IMR-90 (cell line): ENCODE measurements around the gene RNF182. TPM values are rescaled to one million over a fixed set of nuclear protein-coding genes. Genes with fewer than 3 reads are reported as not detected.

Experiments used
- ATAC-seq: fragments of 200-7000 bp; cut with Tn5 transposase; 2 replicates; pipeline ENCODE4 v1.9.1; 2020; ENCODE audit warnings: low read depth, mild to moderate bottlenecking, moderate library complexity
- BruUV-seq: library from RNA; stranded (reverse); fragments of 400-500 nt; replicated peaks from 2 replicates; lab custom pipeline; 2021; lab: Mats Ljungman, UMichigan
- CTCF ChIA-PET: fragments of 300-600 bp; formaldehyde crosslinking; extraction: SDS; loops from one replicate; lab custom pipeline; 2021; ENCODE audit warnings: antibody characterized with exemption; lab: Yijun Ruan, JAX
- POLR2A ChIA-PET: fragments of 300-600 bp; sonication (Branson Sonifier 250); formaldehyde crosslinking; loops from one replicate; lab custom pipeline; 2022; ENCODE audit warnings: antibody characterized with exemption; ENCODE audit not compliant: unreplicated experiment; lab: Charles Lee
- DNase-seq: peaks from one replicate; pipeline ENCODE4 v3.0.0; 2013
- H2AFZ ChIP-seq: replicated peaks from 2 replicates; pipeline ENCODE3; 2013; ENCODE audit warnings: low read length, mild to moderate bottlenecking; ENCODE audit not compliant: poor library complexity
- H2AK5ac ChIP-seq: 2 replicates; pipeline ENCODE4 v1.6.1; 2013; ENCODE audit warnings: low read depth, low read length, inconsistent platforms
- H2AK9ac ChIP-seq: replicated peaks from 2 replicates; pipeline ENCODE3; 2013; ENCODE audit warnings: mild to moderate bottlenecking, low read depth, low read length, moderate library complexity; ENCODE audit not compliant: poor library complexity
- H2BK120ac ChIP-seq: 2 replicates; pipeline ENCODE4 v1.6.1; 2013; ENCODE audit warnings: low read depth, low read length, inconsistent platforms
- H2BK15ac ChIP-seq: 3 replicates; pipeline ENCODE4 v1.6.1; 2013; ENCODE audit warnings: low read depth, low read length, inconsistent platforms
- H2BK20ac ChIP-seq: 2 replicates; pipeline ENCODE4 v1.6.1; 2013; ENCODE audit warnings: low read depth, mild to moderate bottlenecking, inconsistent platforms, low read length, moderate library complexity
- H2BK5ac ChIP-seq: 2 replicates; pipeline ENCODE4 v1.6.1; 2013; ENCODE audit warnings: mild to moderate bottlenecking, low read depth, low read length, inconsistent platforms; ENCODE audit not compliant: poor library complexity, severe bottlenecking
- H3K14ac ChIP-seq: replicated peaks from 2 replicates; pipeline ENCODE4 v1.6.1; 2013; ENCODE audit warnings: low read depth, low read length, inconsistent platforms
- H3K18ac ChIP-seq: 2 replicates; pipeline ENCODE4 v1.6.1; 2013; ENCODE audit warnings: low read depth, low read length, control low read depth
- H3K23ac ChIP-seq: 2 replicates; pipeline ENCODE4 v1.6.1; 2013; ENCODE audit warnings: low read depth, low read length, inconsistent platforms
- H3K27ac ChIP-seq: 2 replicates; pipeline ENCODE4 v1.5.1; 2013; ENCODE audit warnings: mild to moderate bottlenecking, control low read depth, low read length; ENCODE audit not compliant: insufficient read depth
- H3K27me3 ChIP-seq: 2 replicates; pipeline ENCODE4 v1.6.1; 2013; ENCODE audit warnings: low read length; ENCODE audit not compliant: control insufficient read depth, insufficient read depth
- H3K36me3 ChIP-seq: 2 replicates; pipeline ENCODE4 v1.6.1; 2013; ENCODE audit warnings: low read length, mixed read lengths; ENCODE audit not compliant: control insufficient read depth, insufficient read depth
- H3K4ac ChIP-seq: 2 replicates; pipeline ENCODE4 v1.6.1; 2013; ENCODE audit warnings: low read depth, low read length, inconsistent platforms
- H3K4me1 ChIP-seq: 2 replicates; pipeline ENCODE4 v1.6.1; 2013; ENCODE audit warnings: low read length, mixed read lengths; ENCODE audit not compliant: control insufficient read depth, insufficient read depth
- H3K4me2 ChIP-seq: 2 replicates; pipeline ENCODE4 v1.6.1; 2013; ENCODE audit warnings: low read depth, mild to moderate bottlenecking, control low read depth, low read length, moderate library complexity
- H3K4me3 ChIP-seq: 2 replicates; pipeline ENCODE4 v1.5.1; 2013; ENCODE audit warnings: low read depth, mild to moderate bottlenecking, control low read depth, low read length, moderate library complexity; ENCODE audit not compliant: insufficient read depth
- H3K56ac ChIP-seq: 2 replicates; pipeline ENCODE4 v1.6.1; 2013; ENCODE audit warnings: low read length, inconsistent platforms; ENCODE audit not compliant: insufficient read depth; ENCODE audit errors: extremely low read depth
- H3K79me1 ChIP-seq, 2 experiments: 2 replicates each; pipeline ENCODE4 v1.6.1; 2013; ENCODE audit warnings: low read length in 2 of 2, inconsistent platforms in 1 of 2, low read depth in 1 of 2
- H3K9ac ChIP-seq: 2 replicates; pipeline ENCODE4 v1.6.1; 2013; ENCODE audit warnings: low read depth, low read length, control low read depth
- H3K9me1 ChIP-seq: 2 replicates; pipeline ENCODE4 v1.6.1; 2013; ENCODE audit warnings: low read length, inconsistent platforms; ENCODE audit not compliant: insufficient read depth
- H3K9me3 ChIP-seq: 2 replicates; pipeline ENCODE4 v1.6.1; 2013; ENCODE audit warnings: low read length; ENCODE audit not compliant: control insufficient read depth, insufficient read depth
- H4K20me1 ChIP-seq: 2 replicates; pipeline ENCODE4 v1.6.1; 2013; ENCODE audit warnings: low read length, inconsistent platforms; ENCODE audit not compliant: insufficient read depth
- H4K5ac ChIP-seq: 2 replicates; pipeline ENCODE4 v1.6.1; 2013; ENCODE audit warnings: mild to moderate bottlenecking, low read depth, low read length, control low read depth
- H4K8ac ChIP-seq, 2 experiments: 2 replicates each; pipeline ENCODE4 v1.6.1; 2013; ENCODE audit warnings: low read depth in 2 of 2, low read length in 2 of 2, control low read depth in 1 of 2, inconsistent platforms in 1 of 2
- H4K91ac ChIP-seq: 2 replicates; pipeline ENCODE4 v1.6.1; 2013; ENCODE audit warnings: low read depth, low read length, inconsistent platforms; ENCODE audit not compliant: insufficient read depth
- BHLHE40 ChIP-seq: fragments of 150-350 bp; IDR thresholded peaks from 2 replicates; pipeline ENCODE4 v1.6.1; 2016; ENCODE audit warnings: mild to moderate bottlenecking, low read depth, low read length
- CEBPB ChIP-seq: IDR thresholded peaks from 2 replicates; pipeline ENCODE4 v1.6.1; 2012; ENCODE audit warnings: low read depth, low read length, improper control_type of control experiment
- CHD1 ChIP-seq: IDR thresholded peaks from 2 replicates; pipeline ENCODE4 v1.6.1; 2012; ENCODE audit warnings: low read depth, low read length, improper control_type of control experiment
- CTCF ChIP-seq: conservative IDR thresholded peaks from 2 replicates; pipeline ENCODE4 v1.5.1; 2012; ENCODE audit warnings: mild to moderate bottlenecking, low read depth, low read length, improper control_type of control experiment
- ELK1 ChIP-seq: fragments of 150-350 bp; IDR thresholded peaks from 2 replicates; pipeline ENCODE4 v1.6.1; 2016; ENCODE audit warnings: low read depth, mild to moderate bottlenecking, low read length, moderate library complexity, borderline replicate concordance
- FOS ChIP-seq: fragments of 150-350 bp; IDR thresholded peaks from 2 replicates; pipeline ENCODE4 v1.6.1; 2016; ENCODE audit warnings: low read depth, low read length
- MAFK ChIP-seq: IDR thresholded peaks from 2 replicates; pipeline ENCODE4 v1.6.1; 2012; ENCODE audit warnings: low read depth, low read length, improper control_type of control experiment
- MXI1 ChIP-seq: IDR thresholded peaks from 2 replicates; pipeline ENCODE4 v1.6.1; 2012; ENCODE audit warnings: low read depth, mild to moderate bottlenecking, low read length, moderate library complexity, borderline replicate concordance
- NFE2L2 ChIP-seq: fragments of 150-350 bp; IDR thresholded peaks from 2 replicates; pipeline ENCODE4 v1.6.1; 2016; ENCODE audit warnings: low read depth, mild to moderate bottlenecking, low read length
- POLR2A ChIP-seq: IDR thresholded peaks from 2 replicates; pipeline ENCODE4 v1.6.1; 2012; ENCODE audit warnings: mild to moderate bottlenecking, low read depth, low read length
- RAD21 ChIP-seq: IDR thresholded peaks from 2 replicates; pipeline ENCODE4 v1.6.1; 2012; ENCODE audit warnings: low read length, improper control_type of control experiment
- RCOR1 ChIP-seq: IDR thresholded peaks from 2 replicates; pipeline ENCODE4 v1.6.1; 2012; ENCODE audit warnings: mild to moderate bottlenecking, low read length, improper control_type of control experiment; ENCODE audit not compliant: insufficient replicate concordance
- RFX5 ChIP-seq: IDR thresholded peaks from 2 replicates; pipeline ENCODE4 v1.8.0; 2012; ENCODE audit warnings: low read depth, mild to moderate bottlenecking, low read length, moderate library complexity
- USF2 ChIP-seq: fragments of 150-350 bp; IDR thresholded peaks from 2 replicates; pipeline ENCODE4 v1.6.1; 2017; ENCODE audit warnings: mild to moderate bottlenecking, antibody characterized with exemption, low read length, low read depth
- WGBS, 2 experiments: methylation state at CpG; one replicate each; pipeline versions ENCODE4 v1.1.5 to v1.1.7; 2013; ENCODE audit warnings: missing lambda C conversion rate in 2 of 2; ENCODE audit not compliant: insufficient read length in 1 of 2; ENCODE audit errors: extremely low coverage in 2 of 2; 5-methylcytosine and 5-hydroxymethylcytosine counted together
- dilution Hi-C: fragments of 300-500 bp; cut with HindIII; formaldehyde crosslinking; loops from one replicate; pipeline ENCODE4 v1.14.3; 2018; ENCODE audit warnings: low sequenced_read_pairs; ENCODE audit not compliant: unreplicated experiment
- in situ Hi-C: fragments of 300-500 bp; cut with MboI; formaldehyde crosslinking; loops from 3 replicates; pipeline ENCODE4 v1.14.3; 2019; ENCODE audit warnings: low sequenced_read_pairs, inconsistent platforms, mixed read lengths
- intact Hi-C: fragments of 100-400 bp; cut with micrococcal nuclease; formaldehyde crosslinking; loops from 2 replicates; pipeline ENCODE4 v1.10.0; 2022
- polyA plus RNA-seq, 3 experiments: library from polyadenylated mRNA; depleted of rRNA; stranded (reverse); fragments of >200 nt; gene quantifications; 2 replicates each; pipeline ENCODE4 v1.2.3, GENCODE V29; 2012; ENCODE audit warnings: low replicate concordance in 1 of 3
- total RNA-seq: library from RNA; depleted of rRNA; stranded (reverse); fragments of >200 nt; gene quantifications from 2 replicates; pipeline ENCODE4 v1.2.3, GENCODE V29; 2012

Gene RNF182
- total and polyA plus RNA-seq, 2 of the 4 experiments (the other 2 are of a cell fraction): 4.1 to 9.1 TPM

- Histone ChIP-seq H2BK5ac (no peak overlapping the region), H3K4ac (no peak overlapping the region), H3K23ac (no peak overlapping the region), H3K9me1 (no peaks in the 10 kb centered on the region), H3K9me3 (no peaks in the 10 kb centered on the region; the same call in 1 of the 2 replicates), H2BK120ac (no peak overlapping the region), H4K5ac (no peak overlapping the region), H3K79me1 (peaks cover 0 to 8% of the 10 kb centered on the region in 2 experiments; a peak in 3 of 4 replicates), H3K4me1 (peaks cover 2% of the 10 kb centered on the region), H2AK5ac (peak overlapping the region; percentile 43; the same call in 1 of the 2 replicates), H4K91ac (no peak overlapping the region), H4K8ac (no peak overlapping the region), H2AFZ (no peak overlapping the region), H3K14ac (no peak overlapping the region), H3K36me3 (no peaks in the 10 kb centered on the region), H3K4me2 (no peak overlapping the region), H4K20me1 (no peaks in the 10 kb centered on the region), H2BK15ac (no peak overlapping the region), H2AK9ac (no peak overlapping the region), H2BK20ac (no peak overlapping the region; the same call in 1 of the 2 replicates), H3K18ac (no peak overlapping the region), H3K9ac (no peak overlapping the region), H3K27ac (no peak overlapping the region), H3K56ac (no peak overlapping the region), H3K4me3 (no peak overlapping the region), H3K27me3 (peaks cover 7% of the 10 kb centered on the region)
- POLR2A ChIA-PET: no interaction called here
- in situ Hi-C loops: loop anchor here (25.0 kb wide), 1 partner anchor 1465 kb away; no protein-coding TSS in a partner anchor
- ATAC-seq (no peak), DNase-seq (no peak)
- 100% methylated on average over 1 of the region's 3 CpGs; no CpG with 5 or more reads in 1 of the 2 experiments for WGBS, 2 experiments
- intact Hi-C loops: loop anchor here (5.0 kb wide), 1 partner anchor 115 kb away; no protein-coding TSS in a partner anchor
- dilution Hi-C loops: no loop called here
- TF ChIP-seq BHLHE40: no peak
- TF ChIP-seq RFX5: no peak
- no peak for TF ChIP-seq ELK1
- no peak for TF ChIP-seq RCOR1
- no peak for TF ChIP-seq NFE2L2
- no peak for TF ChIP-seq CTCF
- TF ChIP-seq POLR2A: no peak
- TF ChIP-seq CEBPB: no peak
- no peak for TF ChIP-seq MAFK
- no peak for TF ChIP-seq FOS
- TF ChIP-seq MXI1: no peak
- TF ChIP-seq CHD1: no peak
- no peak for TF ChIP-seq RAD21
- no peak for TF ChIP-seq USF2
- BruUV-seq: no TSS peak
- CTCF ChIA-PET: interaction anchor here (0.6 to 2.5 kb wide), 4 partner anchors 13 to 144 kb away, joined by 3 to 13 read pairs (median 9); no protein-coding TSS in a partner anchor
Observed at GRCh38 chr6:13922750-13923149, 2.0 kb upstream of the RNF182 start.
